ENCODE measurements around the gene IL2RA. TPM values are rescaled to one million over a fixed set of nuclear protein-coding genes. Genes with fewer than 3 reads are reported as not detected.
"Not testable (repeated sequence)": the region's sequence is repeated elsewhere in the genome, so short reads cannot be mapped to it uniquely, and the experiment has no call there.

IL2RA gene
- 1 to 10 TPM in 1 of 12 donors, under 1 TPM in 2, not detected in 9; 0.49 to 3.4 (median 0.49) TPM for polyA plus RNA-seq (ENCODE audit: insufficient read length in 12 of 12)
- long read RNA-seq, donor 1, partial matches to known transcripts = 192 of 222 reads
- long read RNA-seq, donor 1, other reads (novel, unspliced or antisense) = 30 of 222 reads
- long read RNA-seq, donor 2 = 0 reads
- long read RNA-seq, donor 3 = 0 reads
- long read RNA-seq, donor 4 = 0 reads
- long read RNA-seq, donor 5 = 0 reads
- long read RNA-seq, donor 6 = 0 reads
- long read RNA-seq, donor 7 = 0 reads
- long read RNA-seq, donor 8 = 0 reads
- long read RNA-seq, donor 9 = 0 reads
- long read RNA-seq, donor 10 = 0 reads
- long read RNA-seq, donor 11 = 0 reads

DNA sequence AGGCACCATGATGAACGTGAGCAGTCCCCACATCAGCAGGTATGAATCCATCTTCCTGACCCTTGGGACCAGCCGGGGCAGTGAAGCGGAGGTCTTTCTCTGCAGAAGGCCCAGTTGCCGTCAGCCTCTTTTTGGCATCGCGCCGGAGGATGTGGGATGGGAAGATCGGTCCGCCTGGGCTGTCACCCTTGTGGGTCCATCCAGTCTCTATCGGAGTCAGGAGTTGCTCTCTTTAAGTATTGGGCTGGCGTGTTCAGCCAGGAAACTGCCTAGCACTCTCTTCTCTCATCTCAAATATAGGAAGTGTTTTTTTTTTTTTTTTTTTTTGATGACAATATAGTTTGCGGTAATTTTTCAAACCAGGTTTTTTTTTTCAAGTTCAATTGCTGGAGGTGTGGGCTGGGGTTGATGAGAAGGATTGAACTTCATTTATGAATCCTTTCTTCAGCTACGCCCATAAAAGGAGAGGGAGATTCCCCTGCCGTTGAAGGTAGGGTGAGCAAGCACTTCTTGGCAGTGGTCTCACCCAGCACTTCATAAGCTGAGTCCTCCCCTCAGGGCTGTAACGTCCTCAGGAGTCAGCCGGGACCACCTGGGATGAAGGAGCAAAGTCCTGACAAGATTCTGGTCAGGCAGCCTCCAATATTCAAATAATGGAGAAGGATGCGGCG lies at the start of gene IL2RA:
IL2RA (minus strand) TSS at position 267 of the 671 bp plus-strand sequence; CDS start at position 51, 216 bp downstream.
- DNase-seq = no peak

DNA sequence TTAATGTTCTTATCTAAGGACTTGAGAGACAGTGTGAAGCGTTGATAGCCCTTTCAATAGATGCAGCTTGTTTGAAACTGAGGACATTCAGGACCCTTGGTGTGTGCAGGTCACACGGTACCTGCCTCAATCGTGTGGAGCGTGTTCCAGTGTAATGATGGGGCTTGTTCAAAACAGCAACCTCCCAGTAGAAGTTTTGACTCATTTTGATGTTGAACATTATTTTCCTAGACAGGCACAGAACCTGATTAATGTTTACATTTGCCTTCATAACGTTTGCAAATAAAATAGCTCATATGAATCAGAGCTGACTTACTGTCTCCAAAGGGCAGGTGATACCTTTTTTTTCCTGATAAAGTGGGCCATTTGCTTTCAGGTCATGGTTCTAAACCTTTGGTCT lies 48.0 kb upstream of the IL2RA start:
- DNase-seq = no peak

DNA sequence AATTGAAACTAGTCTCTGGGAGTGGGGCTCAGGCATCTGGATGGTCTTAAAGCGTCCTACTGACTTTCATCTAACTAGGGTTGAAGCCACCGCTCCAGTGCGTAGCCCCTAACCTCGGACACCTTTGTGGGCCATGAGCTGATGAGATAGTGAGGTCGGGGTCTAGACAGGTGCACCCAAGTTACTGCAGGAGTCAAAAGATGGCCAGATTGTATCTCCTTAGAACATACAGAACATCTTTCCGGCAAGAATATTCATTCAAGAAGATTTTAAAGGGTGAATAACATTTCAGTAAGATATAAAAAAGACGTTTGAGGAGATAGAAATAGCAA lies 47.2 kb upstream of the IL2RA start:
- no peak for DNase-seq

DNA sequence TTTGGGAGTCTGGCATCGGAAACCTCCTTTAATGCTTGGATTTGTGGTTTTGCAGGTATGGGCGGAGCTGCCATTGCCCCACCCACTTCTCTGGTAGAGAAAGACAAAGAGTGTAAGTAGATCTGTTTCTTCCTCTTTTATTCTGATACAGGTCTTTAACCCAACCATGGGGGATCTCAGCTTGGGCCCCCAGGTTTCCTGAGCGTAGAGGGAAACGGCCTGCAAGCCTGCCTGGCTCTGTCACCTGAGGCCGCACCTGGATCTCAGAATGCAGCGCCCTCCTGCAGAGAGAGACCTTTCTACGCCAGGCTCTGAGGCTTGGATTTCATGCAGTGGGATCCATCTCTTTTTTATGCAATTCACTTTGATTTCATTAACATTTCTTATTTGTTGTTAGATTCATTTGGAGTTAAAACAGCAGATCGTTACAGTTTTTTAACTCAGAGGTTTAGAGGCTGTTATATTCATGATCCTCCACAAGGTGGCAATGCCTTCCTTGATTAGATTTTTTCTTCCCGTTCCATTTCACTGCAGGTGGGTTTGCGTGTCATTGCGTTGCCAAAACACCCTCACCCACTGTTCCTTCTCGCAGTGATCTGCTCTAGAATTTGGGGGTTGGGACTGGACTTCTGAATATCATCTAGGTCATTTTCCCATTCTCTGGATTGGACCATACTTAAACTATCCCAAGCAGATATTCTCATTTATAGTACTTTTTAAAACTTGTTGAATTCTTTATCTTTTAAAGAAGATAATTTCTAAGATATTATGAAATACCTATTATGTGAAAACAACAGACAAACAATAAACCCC lies 46.7 kb upstream of the IL2RA start:
- no peak for DNase-seq

DNA sequence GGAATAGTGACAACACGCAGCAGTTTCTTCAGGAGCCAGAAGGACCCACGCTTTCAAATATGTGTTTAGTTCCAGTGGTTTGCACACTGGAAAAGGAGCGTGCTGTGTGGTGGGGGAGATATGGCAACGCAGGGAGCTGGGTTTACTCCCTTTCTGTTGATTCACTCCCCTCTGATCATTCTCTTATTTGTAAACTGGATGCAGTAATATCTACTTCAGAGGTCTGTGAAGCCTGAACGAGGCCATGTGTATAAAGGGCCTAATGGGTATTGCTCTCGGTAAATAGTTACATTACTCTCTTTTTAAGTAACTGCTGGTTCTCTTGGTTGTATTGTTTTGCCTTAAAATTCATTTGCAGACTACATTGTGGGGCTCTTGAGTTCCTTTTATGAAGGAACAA lies 45.9 kb upstream of the IL2RA start:
- DNase-seq = no peak

DNA sequence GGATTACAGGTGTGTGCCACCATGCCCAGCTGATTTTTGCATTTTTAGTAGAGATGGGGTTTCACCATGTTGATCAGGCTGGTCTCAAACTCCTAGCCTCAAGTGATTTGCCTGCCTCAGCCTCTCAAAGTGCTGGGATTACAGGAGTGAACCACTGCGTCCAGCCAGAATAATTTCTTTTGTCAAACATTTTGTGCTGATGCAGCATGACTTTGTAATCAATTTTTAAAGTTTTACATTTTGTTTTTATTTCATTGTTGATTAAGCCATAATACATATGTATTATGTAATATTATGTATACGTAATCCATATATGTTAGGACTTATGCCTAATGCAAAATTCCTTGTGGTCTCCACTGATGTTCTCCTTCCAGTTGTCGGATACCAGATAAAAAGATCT lies 45.4 kb upstream of the IL2RA start:
- not testable (repeated sequence) for DNase-seq

DNA sequence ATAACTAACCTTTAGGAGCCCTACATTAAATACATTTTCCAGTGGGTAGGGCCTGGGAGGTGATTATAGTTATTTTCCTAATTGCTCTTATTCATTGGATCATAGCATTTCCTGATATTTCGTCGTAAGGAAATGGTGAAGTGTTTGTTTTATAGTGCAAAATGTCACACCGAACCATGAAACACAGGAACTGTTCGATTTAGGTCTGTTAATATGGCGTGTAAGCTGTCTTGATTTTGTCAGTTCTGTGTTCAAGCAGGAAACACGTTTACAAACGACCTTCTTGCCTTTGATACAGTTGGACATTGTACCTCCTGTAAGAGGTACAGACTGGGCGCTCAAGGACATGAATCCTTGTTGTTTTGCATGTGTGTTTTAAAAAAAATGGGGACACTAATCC lies 41.4 kb upstream of the IL2RA start:
- no peak for DNase-seq

DNA sequence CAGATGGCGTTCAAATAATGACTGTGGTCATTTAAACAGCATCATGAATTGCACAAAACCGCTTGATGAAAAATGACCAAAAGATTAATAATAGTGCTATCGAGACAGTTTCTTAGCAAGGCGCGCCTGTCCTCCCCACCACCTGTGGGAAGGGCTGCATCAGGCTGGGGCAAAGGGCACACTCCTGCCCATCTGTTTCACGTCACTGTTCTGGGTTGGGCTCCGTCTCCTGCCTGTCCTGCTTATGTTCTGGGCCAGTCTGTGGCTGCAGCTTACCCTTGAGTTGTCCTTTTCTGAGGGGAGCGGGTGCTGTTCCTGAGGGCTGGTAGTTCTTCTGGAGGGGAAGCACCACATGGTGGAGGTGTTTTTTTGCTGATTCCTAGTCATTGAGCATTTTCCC lies 40.0 kb upstream of the IL2RA start:
- no peak for DNase-seq

DNA sequence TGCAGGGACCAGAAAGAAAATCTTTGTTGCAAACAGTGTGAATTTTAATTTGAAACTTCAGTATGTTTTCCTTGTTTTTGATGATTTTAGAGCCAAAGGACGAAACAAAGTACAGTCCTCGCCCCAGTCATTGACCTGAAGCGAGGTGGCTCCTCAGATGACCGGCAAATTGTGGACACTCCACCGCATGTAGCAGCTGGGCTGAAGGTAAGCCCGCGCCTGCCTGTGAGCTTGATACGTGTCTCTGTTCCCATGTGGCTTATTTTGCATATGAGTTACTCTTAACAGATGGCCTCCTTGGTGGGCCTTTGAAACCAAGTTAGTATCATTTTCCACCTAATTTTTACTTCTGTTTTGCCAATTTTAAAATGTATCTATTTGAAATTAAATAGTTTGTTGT lies 39.0 kb upstream of the IL2RA start:
- DNase-seq = no peak

DNA sequence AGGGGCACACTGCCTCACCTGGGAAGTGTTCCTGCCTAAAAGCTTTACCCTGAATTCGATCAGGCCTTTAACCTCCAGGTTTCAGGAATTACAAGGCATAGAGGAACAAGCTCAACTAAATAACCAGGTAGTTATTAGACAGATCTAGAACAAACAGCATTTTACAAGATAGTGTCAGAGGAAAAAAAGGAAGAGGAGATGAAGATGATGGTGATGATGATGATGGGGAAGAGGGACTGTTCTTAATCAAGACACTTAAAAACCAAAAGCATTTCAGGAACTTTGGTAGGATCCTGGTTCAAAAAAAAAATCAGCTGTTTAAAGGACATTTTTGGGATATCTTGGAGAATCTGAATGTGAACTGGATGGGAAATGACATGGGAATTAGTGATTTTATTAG lies 38.2 kb upstream of the IL2RA start:
- DNase-seq = no peak

DNA sequence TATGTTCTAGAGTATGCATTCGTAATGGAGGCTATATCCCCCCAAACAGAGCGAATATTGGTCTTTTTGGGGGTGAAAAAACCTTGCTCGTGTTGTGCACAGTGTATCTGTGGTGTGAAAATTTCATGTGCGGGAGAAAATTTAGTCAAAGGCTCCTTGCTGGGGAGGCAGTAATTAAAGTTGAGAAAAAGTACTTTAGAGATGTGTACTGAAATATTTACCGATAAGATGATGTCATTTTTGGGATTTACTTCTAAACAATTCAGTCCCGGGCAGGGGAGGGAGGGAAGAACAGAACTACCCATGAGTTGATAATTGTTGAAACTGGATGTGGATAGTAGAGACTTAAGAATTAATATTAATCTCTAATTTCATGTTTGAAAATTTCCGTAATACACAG lies 36.0 kb upstream of the IL2RA start:
- no peak for DNase-seq

DNA sequence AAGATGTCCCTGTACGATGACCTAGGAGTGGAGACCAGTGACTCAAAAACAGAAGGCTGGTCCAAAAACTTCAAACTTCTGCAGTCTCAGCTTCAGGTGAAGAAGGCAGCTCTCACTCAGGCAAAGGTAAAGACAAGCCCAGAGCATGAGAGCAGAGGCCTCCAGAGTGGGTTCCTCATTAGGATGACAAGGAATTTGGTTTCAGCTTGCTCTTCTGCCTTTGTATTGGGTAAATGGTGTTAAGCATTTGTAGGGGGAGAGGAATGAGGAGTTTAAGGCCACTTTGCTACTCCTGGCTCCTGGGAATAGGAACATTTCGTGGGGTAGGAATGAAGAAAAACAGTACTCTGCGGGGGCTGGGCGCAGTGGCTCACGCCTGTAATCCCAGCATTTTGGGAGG lies 34.9 kb upstream of the IL2RA start:
- DNase-seq = no peak

DNA sequence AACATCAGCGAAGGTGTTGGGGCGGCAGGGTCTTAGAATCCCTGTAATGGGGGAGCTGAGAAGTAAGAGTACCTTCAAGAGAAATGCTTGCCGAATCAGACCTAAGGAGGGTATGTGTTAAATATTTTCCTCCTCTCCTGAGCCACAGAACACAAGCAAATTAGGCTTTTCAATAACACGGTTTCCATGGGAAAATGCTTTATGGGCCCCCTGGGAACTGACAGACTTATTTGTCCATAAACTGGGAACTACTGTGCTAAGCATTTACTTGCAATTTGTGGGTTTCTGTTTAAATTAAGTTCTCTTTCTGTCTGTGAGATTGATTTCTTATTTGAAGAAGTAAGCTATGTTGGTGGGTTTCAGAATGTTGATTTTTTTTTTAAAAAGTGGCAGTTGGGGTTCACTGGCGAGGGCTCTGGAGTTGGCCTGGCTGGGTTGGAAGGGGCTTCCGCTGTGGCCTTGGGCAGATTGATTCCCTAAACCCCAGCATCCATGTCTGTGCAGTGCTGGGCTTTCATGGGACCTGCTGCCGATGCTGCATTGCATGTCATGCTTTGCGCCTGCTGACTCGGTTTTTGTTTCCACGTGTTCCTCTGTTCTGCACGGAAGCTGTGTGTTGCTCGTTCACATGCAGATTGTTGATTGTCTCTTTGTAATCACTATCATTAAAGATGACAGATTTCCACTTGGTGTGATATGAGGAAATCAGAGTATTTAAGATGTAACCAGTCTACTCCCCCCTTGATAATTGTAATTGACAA lies 33.8 kb upstream of the IL2RA start:
- no peak for DNase-seq

DNA sequence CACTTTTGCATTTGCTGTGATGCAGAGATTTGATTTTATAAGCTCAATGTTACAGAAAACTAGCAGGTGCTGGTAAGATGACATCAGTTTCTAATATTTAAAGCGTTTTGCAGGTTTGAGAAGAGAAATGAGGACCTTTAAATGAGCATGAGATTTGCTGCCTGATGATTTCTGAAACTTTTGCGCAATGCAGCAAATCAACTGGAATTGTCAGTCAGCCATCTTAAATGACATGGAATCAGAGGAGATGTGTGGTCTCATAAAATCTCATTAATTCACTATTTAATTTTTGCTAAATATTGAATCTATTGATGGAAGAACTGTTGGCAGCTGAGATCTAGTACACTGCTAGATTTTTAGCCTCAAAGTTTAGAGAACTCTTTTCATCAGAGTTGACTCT lies 30.6 kb upstream of the IL2RA start:
- DNase-seq = no peak

DNA sequence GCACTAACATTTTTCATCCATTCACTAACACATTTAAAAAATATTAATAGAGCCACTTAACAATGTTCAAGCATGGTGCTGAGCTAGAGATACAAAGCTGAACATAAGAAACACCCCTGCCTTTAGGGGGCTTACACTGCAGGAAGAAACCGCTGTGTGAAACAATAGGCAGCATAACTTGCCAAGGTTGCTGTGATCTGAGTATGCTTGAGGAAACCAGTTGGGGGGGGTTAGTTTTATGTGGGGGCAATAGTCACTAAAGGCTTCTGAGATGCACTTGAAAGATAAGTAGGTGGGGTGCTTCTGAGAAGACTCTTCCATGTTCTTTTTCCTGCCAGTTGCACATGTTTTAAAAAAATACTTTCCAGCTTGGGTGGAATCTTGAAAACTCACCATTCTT lies 29.5 kb upstream of the IL2RA start:
- DNase-seq = no peak

DNA sequence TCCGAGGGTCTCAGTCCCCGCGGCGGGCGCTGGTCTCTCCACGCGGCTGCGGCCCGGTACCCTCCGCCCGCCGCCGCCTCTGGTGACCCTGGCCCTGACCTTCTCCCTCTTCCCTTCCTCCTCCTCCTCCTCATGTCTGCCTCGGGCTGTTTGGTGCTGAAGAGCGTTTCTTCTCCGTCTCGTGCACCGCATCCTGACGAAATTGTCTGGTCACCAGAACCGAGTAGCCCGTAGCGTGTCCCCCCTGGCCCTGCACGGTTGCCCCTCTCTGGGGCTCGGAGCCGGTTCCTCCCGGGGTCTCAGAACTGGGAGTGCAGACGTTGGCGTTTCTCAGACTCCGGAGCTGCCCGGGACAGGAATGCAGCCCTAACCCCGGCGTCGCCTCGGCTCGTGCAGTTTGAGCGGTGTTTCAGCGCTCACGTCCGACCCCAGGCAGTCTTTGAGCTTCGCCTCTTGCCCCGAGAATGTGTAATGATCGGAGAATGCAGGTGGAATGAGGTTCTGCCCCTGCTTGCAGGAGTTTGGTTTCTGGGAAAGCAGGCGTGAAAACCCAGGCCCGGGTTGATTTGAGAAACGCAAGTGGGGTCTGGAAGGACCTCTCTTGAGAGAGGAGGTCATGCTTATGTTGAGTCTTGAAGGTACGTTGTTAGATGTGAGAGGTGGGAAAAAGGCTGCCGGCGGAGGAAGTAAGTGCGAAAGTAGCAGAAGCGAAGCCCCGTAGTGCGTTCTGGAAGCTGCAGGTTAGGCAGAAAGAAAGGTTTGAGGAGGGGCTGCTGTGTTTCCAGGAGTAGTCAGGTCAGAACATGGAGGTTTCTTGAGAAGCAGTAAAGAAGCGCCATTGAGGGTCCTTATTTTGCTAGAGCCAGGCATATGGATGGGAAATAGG lies 27.4 kb upstream of the IL2RA start:
- DNase-seq = no peak

DNA sequence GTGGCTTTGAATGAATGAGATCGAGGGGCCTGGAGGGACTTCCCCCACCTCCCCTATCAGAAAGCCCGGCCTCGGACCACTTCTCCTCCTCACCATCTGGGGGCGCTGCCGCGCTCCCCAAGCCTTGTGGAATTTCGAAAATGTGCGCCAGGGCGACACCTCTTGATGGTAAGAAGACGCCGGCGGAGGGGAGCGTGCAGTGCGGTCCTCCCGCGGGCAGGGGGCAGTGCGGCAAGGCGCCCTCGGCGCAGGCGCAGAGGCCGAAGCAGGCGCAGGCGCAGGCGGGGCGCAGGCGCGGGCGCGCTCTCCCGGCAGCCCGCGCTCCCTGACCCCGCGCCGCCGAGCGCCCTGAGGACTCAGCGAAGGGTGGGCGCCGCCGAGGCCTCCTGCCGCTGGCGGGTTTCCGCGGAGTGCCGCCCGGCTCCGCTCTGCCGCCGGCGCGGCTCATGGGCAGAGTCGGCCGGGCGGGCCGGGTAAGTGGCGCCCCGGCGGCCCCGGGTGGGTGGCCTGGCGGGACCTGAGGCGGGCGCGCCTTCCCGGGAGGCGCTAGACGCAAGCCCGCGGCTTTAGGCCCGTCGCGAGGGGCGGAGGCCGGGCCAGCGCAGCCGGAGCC lies 26.7 kb upstream of the IL2RA start, which contains the start of gene RBM17:
RBM17 (plus strand) TSS at position 314 of the 613 bp plus-strand sequence. CDS start 8,032 bp downstream, outside the sequence.
- DNase-seq = peak; percentile 98

DNA sequence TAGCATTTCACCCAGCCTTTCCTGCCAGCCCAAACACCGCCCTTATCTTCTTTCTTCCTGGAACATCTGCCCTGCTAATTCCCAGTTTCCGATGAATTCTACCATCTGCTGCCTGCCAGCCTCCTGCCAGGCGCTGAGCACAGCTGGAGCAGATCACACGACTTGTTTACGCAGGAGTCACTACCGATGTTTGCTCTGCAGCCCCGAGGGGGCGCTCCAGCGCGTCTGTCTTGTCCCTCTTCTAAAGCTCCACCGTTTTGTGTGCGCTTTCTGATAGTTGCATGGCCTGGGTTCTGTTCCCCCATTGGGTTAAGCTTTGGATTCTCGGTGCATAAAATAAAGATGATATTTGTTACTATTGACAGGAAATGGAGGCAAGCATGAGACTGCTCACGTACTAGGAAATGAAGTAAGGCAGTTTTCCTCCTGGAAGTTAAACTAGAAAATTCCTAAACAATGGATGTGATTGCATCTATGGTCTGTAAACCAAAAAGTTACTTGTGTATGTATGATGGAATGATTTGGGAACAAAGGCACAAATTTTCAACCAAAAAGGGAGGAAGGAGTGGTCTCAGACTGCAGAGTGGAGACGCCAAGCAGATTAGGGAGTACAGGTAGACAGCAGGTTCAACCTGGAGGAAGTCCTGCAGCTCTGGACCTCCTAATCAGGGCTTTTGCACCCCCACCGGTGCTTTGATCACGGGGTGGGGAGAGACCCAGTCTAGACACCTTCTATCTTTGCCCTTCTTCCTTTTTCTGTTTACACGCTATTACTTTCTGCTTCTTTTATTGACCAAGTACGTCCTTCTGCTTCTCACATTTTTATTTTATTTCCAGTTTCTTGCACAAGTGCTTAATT lies 24.4 kb upstream of the IL2RA start:
- DNase-seq = peak; percentile 82

Data from muscle of arm (tissue), 14 donors.